Stimulated activated CD8-positive, alpha-beta memory T cell treated with anti-CD3 and anti-CD28 coated beads, Interleukin-12 subunit alpha, Interleukin-12 subunit beta, amount 100 ng/mL, for 4 hours (primary cell): ENCODE results near the gene CUX1.
"Not testable (repeated sequence)": the region's sequence is repeated elsewhere in the genome, so short reads cannot be mapped to it uniquely, and the experiment has no call there.

ENCODE experiments used
- DNase-seq: peaks from one replicate; pipeline ENCODE4 v3.0.0-alpha.2; 2020; ENCODE audit warnings: low read depth

The CUX1 gene

GRCh38 chr7:101824440-101824839, 7.0 kb downstream of the CUX1 start:
- DNase-seq: no peak

GRCh38 chr7:101826081-101826835, 8.8 kb downstream of the CUX1 start:
- DNase-seq: no peak

GRCh38 chr7:101828301-101829020, 11.0 kb downstream of the CUX1 start:
- DNase-seq: no peak

- no peak for DNase-seq
These were observed 11.9 kb downstream of the CUX1 start for GRCh38 chr7:101829374-101829773.

- no peak for DNase-seq
These were observed 12.4 kb downstream of the CUX1 start for GRCh38 chr7:101829821-101830220.

GRCh38 chr7:101831396-101831795, 14.0 kb downstream of the CUX1 start:
- not testable (repeated sequence) for DNase-seq

GRCh38 chr7:101832205-101832631, 14.8 kb downstream of the CUX1 start:
- DNase-seq: no peak

GRCh38 chr7:101832685-101833375, 15.4 kb downstream of the CUX1 start:
- no peak for DNase-seq

- no peak for DNase-seq
These were observed 16.4 kb downstream of the CUX1 start for GRCh38 chr7:101833799-101834198.

- no peak for DNase-seq
These were observed 17.7 kb downstream of the CUX1 start for GRCh38 chr7:101835136-101835535.

- DNase-seq: not testable (repeated sequence)
These were observed 20.0 kb downstream of the CUX1 start for GRCh38 chr7:101837433-101837832.

GRCh38 chr7:101838837-101839483, 21.5 kb downstream of the CUX1 start:
- no peak for DNase-seq

- DNase-seq: no peak
These were observed 23.9 kb downstream of the CUX1 start for GRCh38 chr7:101841328-101841727.

GRCh38 chr7:101843293-101844271, 26.2 kb downstream of the CUX1 start:
- DNase-seq: no peak

GRCh38 chr7:101845974-101846373, 28.5 kb downstream of the CUX1 start:
- no peak for DNase-seq

GRCh38 chr7:101846800-101847538, 29.5 kb downstream of the CUX1 start:
- no peak for DNase-seq

- no peak for DNase-seq
These were observed 31.0 kb downstream of the CUX1 start for GRCh38 chr7:101848208-101848951.

- not testable (repeated sequence) for DNase-seq
These were observed 31.9 kb downstream of the CUX1 start for GRCh38 chr7:101849314-101849713.

- DNase-seq: not testable (repeated sequence)
These were observed 34.9 kb downstream of the CUX1 start for GRCh38 chr7:101852364-101852763.

GRCh38 chr7:101853684-101854083, 36.3 kb downstream of the CUX1 start:
- DNase-seq: no peak
